PC-3 (cell line): ENCODE results near the gene TPGS1. TPM values are rescaled to one million over a fixed set of nuclear protein-coding genes. Genes with fewer than 3 reads are reported as not detected.

ENCODE experiments used
- ATAC-seq: fragments of 200-7000 bp; cut with Tn5 transposase; 2 replicates; pipeline ENCODE4 v1.9.1; 2020; ENCODE audit warnings: mild to moderate bottlenecking, moderate library complexity
- BruUV-seq: library from RNA; stranded (reverse); fragments of 400-500 nt; replicated peaks from 2 replicates; lab custom pipeline; 2021; lab: Mats Ljungman, UMichigan
- CTCF ChIA-PET: fragments of 300-600 bp; sonication (Branson Sonifier 250); formaldehyde crosslinking; loops from one replicate; lab custom pipeline; 2022; ENCODE audit warnings: antibody characterized with exemption; lab: Charles Lee
- POLR2A ChIA-PET: fragments of 300-600 bp; sonication (Branson Sonifier 250); formaldehyde crosslinking; loops from one replicate; lab custom pipeline; 2022; ENCODE audit warnings: antibody characterized with exemption; ENCODE audit not compliant: unreplicated experiment; lab: Charles Lee
- DNase-seq: peaks from one replicate; pipeline ENCODE4 v3.0.0-alpha.2; 2015
- H2AFZ ChIP-seq: fragments of 300-600 bp; sonication (generic); 2 replicates; pipeline ENCODE4 v1.6.0; 2016; ENCODE audit warnings: antibody characterized with exemption, low read length
- H3F3A ChIP-seq: fragments of 300-600 bp; sonication (generic); one replicate; pipeline ENCODE4 v1.6.0; 2017; ENCODE audit warnings: antibody characterized with exemption, low read length, control low read depth, mild to moderate bottlenecking; ENCODE audit not compliant: unreplicated experiment
- H3K27ac ChIP-seq: fragments of 300-600 bp; sonication (generic); 2 replicates; pipeline ENCODE4 v1.5.1; 2016; ENCODE audit warnings: mild to moderate bottlenecking, low read length
- H3K27me3 ChIP-seq: fragments of 300-600 bp; sonication (generic); 2 replicates; pipeline ENCODE4 v1.6.1; 2016; ENCODE audit warnings: low read length, mixed read lengths
- H3K36me3 ChIP-seq: fragments of 300-600 bp; sonication (generic); 2 replicates; pipeline ENCODE4 v1.6.1; 2016; ENCODE audit warnings: low read depth, mixed run types, low read length, mixed read lengths
- H3K4me1 ChIP-seq: fragments of 300-600 bp; sonication (generic); 2 replicates; pipeline ENCODE4 v1.5.1; 2016; ENCODE audit warnings: low read length; ENCODE audit not compliant: insufficient read depth
- H3K4me2 ChIP-seq: fragments of 300-600 bp; sonication (generic); 2 replicates; pipeline ENCODE4 v1.6.0; 2016; ENCODE audit warnings: low read length
- H3K4me3 ChIP-seq: fragments of 300-600 bp; sonication (generic); 2 replicates; pipeline ENCODE4 v1.5.1; 2016; ENCODE audit warnings: mild to moderate bottlenecking, low read length, mixed read lengths
- H3K79me2 ChIP-seq: fragments of 300-600 bp; sonication (generic); 2 replicates; pipeline ENCODE4 v1.6.1; 2017; ENCODE audit warnings: low read length, mixed read lengths
- H3K9ac ChIP-seq: fragments of 300-600 bp; sonication (generic); 2 replicates; pipeline ENCODE4 v1.6.0; 2016; ENCODE audit warnings: mild to moderate bottlenecking, low read length
- H3K9me2 ChIP-seq: fragments of 300-600 bp; sonication (generic); replicated peaks from 2 replicates; pipeline ENCODE4 v1.6.1; 2016; ENCODE audit warnings: mixed run types, low read length, mixed read lengths
- H3K9me3 ChIP-seq: fragments of 300-600 bp; sonication (generic); 2 replicates; pipeline ENCODE4 v1.6.1; 2016; ENCODE audit warnings: low read length, mixed read lengths
- H4K20me1 ChIP-seq: fragments of 300-600 bp; sonication (generic); 2 replicates; pipeline ENCODE4 v1.6.1; 2016; ENCODE audit warnings: low read length, mixed read lengths
- EZH2 ChIP-seq: fragments of 300-600 bp; sonication (generic); IDR thresholded peaks from one replicate; pipeline ENCODE4 v1.6.1; 2017; ENCODE audit warnings: antibody characterized with exemption, mild to moderate bottlenecking, low read length; ENCODE audit not compliant: unreplicated experiment
- EZH2phosphoT487 ChIP-seq: fragments of 300-600 bp; sonication (generic); IDR thresholded peaks from 2 replicates; pipeline ENCODE4 v1.6.1; 2018; ENCODE audit warnings: mild to moderate bottlenecking, antibody characterized with exemption, low read length, borderline replicate concordance
- intact Hi-C: fragments of 100-400 bp; cut with micrococcal nuclease; formaldehyde crosslinking; loops from 2 replicates; pipeline ENCODE4 v1.9.0; 2023
- total RNA-seq: library from RNA; depleted of rRNA; stranded (reverse); fragments of >200 nt; gene quantifications from 2 replicates; pipeline ENCODE4 v1.2.3, GENCODE V29; 2014
- TF ChIP-seq, protein P1 (sequence below): fragments of 300-600 bp; sonication (generic); conservative IDR thresholded peaks from 2 replicates; pipeline ENCODE4 v1.5.1; 2017; ENCODE audit warnings: antibody characterized with exemption, low read depth, mild to moderate bottlenecking, low read length

Gene TPGS1
- total RNA-seq, 1 experiment from 2014 or later = 28.5 TPM

DNA sequence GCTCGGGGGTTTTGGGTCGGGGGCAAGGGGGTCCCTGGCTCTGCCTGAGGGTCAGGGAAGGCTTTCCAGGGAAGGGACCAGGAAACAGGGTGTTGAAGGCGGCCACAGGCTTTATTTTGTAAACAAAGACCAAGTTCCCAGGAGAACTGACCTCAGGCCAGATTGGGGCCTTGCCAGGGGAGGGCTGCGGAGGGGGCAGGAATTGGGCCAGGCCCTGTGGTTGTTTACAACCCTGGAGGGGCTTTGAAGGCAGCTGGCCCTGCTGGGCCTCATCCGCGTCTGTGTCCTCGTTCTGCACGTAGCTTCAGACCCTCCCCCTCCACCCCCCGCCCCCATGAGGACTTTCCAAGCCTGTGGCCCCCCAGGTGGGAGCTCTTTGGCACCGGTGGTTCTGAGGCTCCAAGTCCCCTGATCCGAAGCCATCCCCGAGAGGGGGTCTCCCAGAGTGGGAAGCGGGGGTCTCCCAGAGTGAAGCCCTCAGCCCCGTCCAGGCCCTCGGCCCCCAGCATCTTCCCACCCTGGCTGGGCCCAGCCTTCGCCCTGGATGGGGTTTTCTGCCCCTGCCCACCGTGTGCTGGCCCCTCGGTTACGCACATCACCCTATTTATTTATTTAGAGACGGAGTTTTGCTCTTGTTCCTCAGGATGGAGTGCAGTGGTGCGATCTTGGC, 51.6 kb downstream of the TPGS1 start:
- intact Hi-C loops = no loop called here
- CTCF ChIA-PET = no interaction called here
- H2AFZ ChIP-seq = no peak overlapping the region
- H4K20me1 ChIP-seq = no peaks in the 10 kb centered on the region
- no peak overlapping the region for H3K4me2 ChIP-seq
- ATAC-seq (no peak), DNase-seq (no peak)
- H3K36me3 ChIP-seq = no peaks in the 10 kb centered on the region
- no peaks in the 10 kb centered on the region for H3K79me2 ChIP-seq
- no peak overlapping the region for H3K4me3 ChIP-seq
- no peaks in the 10 kb centered on the region for H3F3A ChIP-seq
- H3K9me2 ChIP-seq = no peaks in the 10 kb centered on the region
- TF ChIP-seq EZH2phosphoT487 (no peak), EZH2 (no peak)
- TF ChIP-seq, protein P1, sequence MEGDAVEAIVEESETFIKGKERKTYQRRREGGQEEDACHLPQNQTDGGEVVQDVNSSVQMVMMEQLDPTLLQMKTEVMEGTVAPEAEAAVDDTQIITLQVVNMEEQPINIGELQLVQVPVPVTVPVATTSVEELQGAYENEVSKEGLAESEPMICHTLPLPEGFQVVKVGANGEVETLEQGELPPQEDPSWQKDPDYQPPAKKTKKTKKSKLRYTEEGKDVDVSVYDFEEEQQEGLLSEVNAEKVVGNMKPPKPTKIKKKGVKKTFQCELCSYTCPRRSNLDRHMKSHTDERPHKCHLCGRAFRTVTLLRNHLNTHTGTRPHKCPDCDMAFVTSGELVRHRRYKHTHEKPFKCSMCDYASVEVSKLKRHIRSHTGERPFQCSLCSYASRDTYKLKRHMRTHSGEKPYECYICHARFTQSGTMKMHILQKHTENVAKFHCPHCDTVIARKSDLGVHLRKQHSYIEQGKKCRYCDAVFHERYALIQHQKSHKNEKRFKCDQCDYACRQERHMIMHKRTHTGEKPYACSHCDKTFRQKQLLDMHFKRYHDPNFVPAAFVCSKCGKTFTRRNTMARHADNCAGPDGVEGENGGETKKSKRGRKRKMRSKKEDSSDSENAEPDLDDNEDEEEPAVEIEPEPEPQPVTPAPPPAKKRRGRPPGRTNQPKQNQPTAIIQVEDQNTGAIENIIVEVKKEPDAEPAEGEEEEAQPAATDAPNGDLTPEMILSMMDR = no peak
- no peak overlapping the region for H3K27ac ChIP-seq
- H3K9ac ChIP-seq = no peak overlapping the region
- H3K4me1 ChIP-seq = no peaks in the 10 kb centered on the region; the same call in 1 of the 2 replicates
- H3K9me3 ChIP-seq = no peaks in the 10 kb centered on the region
- H3K27me3 ChIP-seq = no peaks in the 10 kb centered on the region
- no TSS peak for BruUV-seq
- POLR2A ChIA-PET = no interaction called here

DNA sequence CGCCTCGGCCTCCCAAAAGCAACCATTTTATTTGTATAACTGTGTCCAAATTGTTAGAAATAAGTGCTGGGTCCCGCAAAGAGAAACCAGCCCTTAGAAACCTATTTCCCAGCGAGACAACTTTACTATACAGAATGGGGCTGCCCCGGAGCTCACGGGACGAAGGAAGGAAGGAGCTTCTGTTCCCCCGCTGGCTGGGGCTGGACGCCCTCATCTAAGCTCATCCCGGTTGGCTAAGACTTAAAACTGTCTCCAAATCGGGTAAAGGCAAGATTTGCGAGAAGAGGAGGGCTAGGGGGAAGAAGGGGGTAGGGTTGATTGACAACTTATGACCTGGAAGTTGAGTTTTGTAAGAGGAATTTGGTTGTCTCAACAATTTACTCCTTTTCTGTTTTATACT, 52.8 kb downstream of the TPGS1 start:
- no TSS peak for BruUV-seq
- no peak overlapping the region for H2AFZ ChIP-seq
- no peak for TF ChIP-seq EZH2
- TF ChIP-seq, protein P1 = no peak
- TF ChIP-seq EZH2phosphoT487 = no peak
- no peaks in the 10 kb centered on the region for H3K9me3 ChIP-seq
- no peaks in the 10 kb centered on the region for H3F3A ChIP-seq
- no peak overlapping the region for H3K4me2 ChIP-seq
- no peaks in the 10 kb centered on the region for H3K9me2 ChIP-seq
- no peaks in the 10 kb centered on the region for H4K20me1 ChIP-seq
- no peaks in the 10 kb centered on the region for H3K79me2 ChIP-seq
- H3K27me3 ChIP-seq = no peaks in the 10 kb centered on the region
- H3K9ac ChIP-seq = no peak overlapping the region
- ChIA-PET POLR2A (no interaction called here), CTCF (no interaction called here)
- intact Hi-C loops = no loop called here
- no peak overlapping the region for H3K4me3 ChIP-seq
- H3K4me1 ChIP-seq = no peaks in the 10 kb centered on the region; the same call in 1 of the 2 replicates
- H3K36me3 ChIP-seq = no peaks in the 10 kb centered on the region
- ATAC-seq = no peak
- H3K27ac ChIP-seq = no peak overlapping the region
- DNase-seq = no peak

DNA sequence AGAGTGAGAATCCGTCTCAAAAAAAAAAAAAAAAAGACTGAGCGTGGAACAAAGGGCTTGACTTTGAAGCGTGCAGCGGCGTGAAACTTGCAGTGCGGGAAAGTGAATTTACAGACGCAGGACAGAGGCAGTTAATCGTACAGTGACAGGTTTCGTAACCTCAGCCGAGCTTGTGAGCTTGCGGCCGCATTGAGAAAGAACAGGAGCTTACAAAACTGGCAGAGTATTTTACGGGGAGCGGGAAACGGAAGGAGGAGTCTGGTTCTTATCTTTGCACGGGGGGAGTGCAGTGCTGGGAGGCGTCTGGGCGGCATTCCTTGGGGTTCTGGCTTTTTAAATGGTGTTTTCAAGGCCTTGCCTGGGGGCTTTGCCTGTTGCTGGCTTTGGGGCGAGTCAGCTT, 59.1 kb downstream of the TPGS1 start:
- H3K36me3 ChIP-seq = no peaks in the 10 kb centered on the region
- H3K9me2 ChIP-seq = no peaks in the 10 kb centered on the region
- no peaks in the 10 kb centered on the region for H3K79me2 ChIP-seq
- no peaks in the 10 kb centered on the region for H3K27me3 ChIP-seq
- intact Hi-C loops = no loop called here
- BruUV-seq = no TSS peak
- H3K27ac ChIP-seq = no peak overlapping the region
- H3K4me1 ChIP-seq = no peaks in the 10 kb centered on the region
- TF ChIP-seq EZH2 (no peak), EZH2phosphoT487 (no peak)
- H3K4me3 ChIP-seq = no peak overlapping the region
- no peak overlapping the region for H3K9ac ChIP-seq
- CTCF ChIA-PET = no interaction called here
- H4K20me1 ChIP-seq = no peaks in the 10 kb centered on the region
- no peak overlapping the region for H2AFZ ChIP-seq
- H3K4me2 ChIP-seq = no peak overlapping the region
- H3K9me3 ChIP-seq = no peaks in the 10 kb centered on the region
- DNase-seq (no peak), ATAC-seq (no peak)
- POLR2A ChIA-PET = no interaction called here
- H3F3A ChIP-seq = no peaks in the 10 kb centered on the region
